ENCODE results near the gene IFITM5. TPM values are rescaled to one million over a fixed set of nuclear protein-coding genes. Genes with fewer than 3 reads are reported as not detected.

Gene IFITM5
- total and polyA plus RNA-seq, 9 of the 15 experiments (the other 6 are each of a cell fraction or from before 2014, with no cell fraction given): 0.19 TPM; not detected in 8

DNA sequence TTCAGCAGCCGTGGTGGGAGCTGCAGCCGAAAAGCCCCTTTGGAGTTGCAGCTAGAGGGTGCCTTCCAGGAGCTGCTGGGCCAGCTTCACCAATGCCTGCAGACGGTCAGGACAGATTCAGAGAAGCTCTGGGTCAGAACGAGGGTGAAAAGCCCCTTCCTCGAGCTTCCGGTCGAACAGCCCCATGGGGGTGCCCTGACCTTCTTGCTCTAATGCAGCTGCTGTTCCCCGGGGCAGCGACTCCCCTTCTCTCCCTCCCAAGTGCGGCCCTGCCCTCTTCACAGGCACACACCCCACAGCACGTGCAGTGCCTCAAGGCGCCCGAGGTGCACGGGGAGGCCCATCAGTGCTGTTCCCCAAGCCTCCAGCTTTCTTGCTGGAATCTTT lies 31.0 kb upstream of the IFITM5 start (continued):
- TF ChIP-seq, protein P1, sequence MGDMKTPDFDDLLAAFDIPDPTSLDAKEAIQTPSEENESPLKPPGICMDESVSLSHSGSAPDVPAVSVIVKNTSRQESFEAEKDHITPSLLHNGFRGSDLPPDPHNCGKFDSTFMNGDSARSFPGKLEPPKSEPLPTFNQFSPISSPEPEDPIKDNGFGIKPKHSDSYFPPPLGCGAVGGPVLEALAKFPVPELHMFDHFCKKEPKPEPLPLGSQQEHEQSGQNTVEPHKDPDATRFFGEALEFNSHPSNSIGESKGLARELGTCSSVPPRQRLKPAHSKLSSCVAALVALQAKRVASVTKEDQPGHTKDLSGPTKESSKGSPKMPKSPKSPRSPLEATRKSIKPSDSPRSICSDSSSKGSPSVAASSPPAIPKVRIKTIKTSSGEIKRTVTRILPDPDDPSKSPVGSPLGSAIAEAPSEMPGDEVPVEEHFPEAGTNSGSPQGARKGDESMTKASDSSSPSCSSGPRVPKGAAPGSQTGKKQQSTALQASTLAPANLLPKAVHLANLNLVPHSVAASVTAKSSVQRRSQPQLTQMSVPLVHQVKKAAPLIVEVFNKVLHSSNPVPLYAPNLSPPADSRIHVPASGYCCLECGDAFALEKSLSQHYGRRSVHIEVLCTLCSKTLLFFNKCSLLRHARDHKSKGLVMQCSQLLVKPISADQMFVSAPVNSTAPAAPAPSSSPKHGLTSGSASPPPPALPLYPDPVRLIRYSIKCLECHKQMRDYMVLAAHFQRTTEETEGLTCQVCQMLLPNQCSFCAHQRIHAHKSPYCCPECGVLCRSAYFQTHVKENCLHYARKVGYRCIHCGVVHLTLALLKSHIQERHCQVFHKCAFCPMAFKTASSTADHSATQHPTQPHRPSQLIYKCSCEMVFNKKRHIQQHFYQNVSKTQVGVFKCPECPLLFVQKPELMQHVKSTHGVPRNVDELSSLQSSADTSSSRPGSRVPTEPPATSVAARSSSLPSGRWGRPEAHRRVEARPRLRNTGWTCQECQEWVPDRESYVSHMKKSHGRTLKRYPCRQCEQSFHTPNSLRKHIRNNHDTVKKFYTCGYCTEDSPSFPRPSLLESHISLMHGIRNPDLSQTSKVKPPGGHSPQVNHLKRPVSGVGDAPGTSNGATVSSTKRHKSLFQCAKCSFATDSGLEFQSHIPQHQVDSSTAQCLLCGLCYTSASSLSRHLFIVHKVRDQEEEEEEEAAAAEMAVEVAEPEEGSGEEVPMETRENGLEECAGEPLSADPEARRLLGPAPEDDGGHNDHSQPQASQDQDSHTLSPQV (IDR thresholded peaks at IDR 0.05): peak; percentile 47
- peak; percentile 58 for TF ChIP-seq POLR2G (IDR thresholded peaks at IDR 0.05; ENCODE audit: low read depth, low read length)
- TF ChIP-seq, protein P2, sequence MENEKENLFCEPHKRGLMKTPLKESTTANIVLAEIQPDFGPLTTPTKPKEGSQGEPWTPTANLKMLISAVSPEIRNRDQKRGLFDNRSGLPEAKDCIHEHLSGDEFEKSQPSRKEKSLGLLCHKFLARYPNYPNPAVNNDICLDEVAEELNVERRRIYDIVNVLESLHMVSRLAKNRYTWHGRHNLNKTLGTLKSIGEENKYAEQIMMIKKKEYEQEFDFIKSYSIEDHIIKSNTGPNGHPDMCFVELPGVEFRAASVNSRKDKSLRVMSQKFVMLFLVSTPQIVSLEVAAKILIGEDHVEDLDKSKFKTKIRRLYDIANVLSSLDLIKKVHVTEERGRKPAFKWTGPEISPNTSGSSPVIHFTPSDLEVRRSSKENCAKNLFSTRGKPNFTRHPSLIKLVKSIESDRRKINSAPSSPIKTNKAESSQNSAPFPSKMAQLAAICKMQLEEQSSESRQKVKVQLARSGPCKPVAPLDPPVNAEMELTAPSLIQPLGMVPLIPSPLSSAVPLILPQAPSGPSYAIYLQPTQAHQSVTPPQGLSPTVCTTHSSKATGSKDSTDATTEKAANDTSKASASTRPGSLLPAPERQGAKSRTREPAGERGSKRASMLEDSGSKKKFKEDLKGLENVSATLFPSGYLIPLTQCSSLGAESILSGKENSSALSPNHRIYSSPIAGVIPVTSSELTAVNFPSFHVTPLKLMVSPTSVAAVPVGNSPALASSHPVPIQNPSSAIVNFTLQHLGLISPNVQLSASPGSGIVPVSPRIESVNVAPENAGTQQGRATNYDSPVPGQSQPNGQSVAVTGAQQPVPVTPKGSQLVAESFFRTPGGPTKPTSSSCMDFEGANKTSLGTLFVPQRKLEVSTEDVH (IDR thresholded peaks at IDR 0.05; ENCODE audit: low read depth, partially characterized antibody): no peak
- TF ChIP-seq OTX1 (CRISPR knock-in tag; IDR thresholded peaks at IDR 0.05): no peak
- TF ChIP-seq KDM5B (IDR thresholded peaks at IDR 0.05; ENCODE audit: insufficient replicate concordance, low read depth, low read length): peak; percentile 15
- TF ChIP-seq ZBTB7A (IDR thresholded peaks at IDR 0.05; ENCODE audit: borderline replicate concordance, control insufficient read depth, low read depth, low read length): peak; percentile 23; the same call in 1 of the 2 replicates
- no peak for TF ChIP-seq EZH2 (IDR thresholded peaks at IDR 0.05; ENCODE audit: borderline replicate concordance, low read depth, low read length)
- no peak for TF ChIP-seq IFI16 (CRISPR knock-in tag; IDR thresholded peaks at IDR 0.05)
- TF ChIP-seq ZNF140 (CRISPR knock-in tag; IDR thresholded peaks at IDR 0.05): no peak

Data from K562 (cell line).